Keratinocyte (primary cell): Measurements from ENCODE around the gene PHF23. TPM values are rescaled to one million over a fixed set of nuclear protein-coding genes. Genes with fewer than 3 reads are reported as not detected.

Source experiments
- DNase-seq: peaks from one replicate; pipeline ENCODE4 v3.0.0-alpha.2; 2011; ENCODE audit warnings: low read depth, missing footprints, low spot score
- FAIRE-seq: peaks from 2 replicates; lab custom pipeline; 2011; peaks lifted over from hg19 to GRCh38; lab: Jason Lieb, UNC
- H2AFZ ChIP-seq: 2 replicates; pipeline ENCODE4 v1.6.0; 2012; ENCODE audit warnings: low read length, control low read depth, inconsistent platforms; ENCODE audit not compliant: control insufficient read depth
- H3K27ac ChIP-seq: 2 replicates; pipeline ENCODE4 v1.5.1; 2011; ENCODE audit warnings: low read length; ENCODE audit not compliant: control insufficient read depth, insufficient read depth
- H3K27me3 ChIP-seq: 3 replicates; pipeline ENCODE4 v1.6.0; 2011; ENCODE audit warnings: low read length; ENCODE audit not compliant: control insufficient read depth, insufficient read depth; ENCODE audit errors: extremely low read depth
- H3K36me3 ChIP-seq, 2 experiments: 2 replicates in 1 of 2; 3 replicates in 1 of 2; pipeline ENCODE4 v1.5.1; 2011; ENCODE audit warnings: low read length in 2 of 2, mild to moderate bottlenecking in 1 of 2; ENCODE audit not compliant: control insufficient read depth in 2 of 2, insufficient read depth in 2 of 2; ENCODE audit errors: extremely low read depth in 1 of 2
- H3K4me1 ChIP-seq: 3 replicates; pipeline ENCODE4 v1.5.1; 2011; ENCODE audit warnings: low read length; ENCODE audit not compliant: control insufficient read depth, insufficient read depth; ENCODE audit errors: extremely low read depth
- H3K4me2 ChIP-seq: 3 replicates; pipeline ENCODE4 v1.6.0; 2011; ENCODE audit warnings: low read depth, low read length; ENCODE audit not compliant: control insufficient read depth, insufficient read depth; ENCODE audit errors: extremely low read depth
- H3K4me3 ChIP-seq, 3 experiments: fragments of 200-600 bp in 1 of 3; sonication (generic) in 1 of 3; 2 replicates in 2 of 3; 3 replicates in 1 of 3; pipeline ENCODE4 v1.5.1; 2011 to 2016; ENCODE audit warnings: low read length in 3 of 3, mild to moderate bottlenecking in 3 of 3, control low read depth in 2 of 3, inconsistent platforms in 1 of 3, low read depth in 1 of 3, mixed read lengths in 1 of 3, mixed run types in 1 of 3, moderate library complexity in 1 of 3; ENCODE audit not compliant: control insufficient read depth in 2 of 3, insufficient read depth in 2 of 3; ENCODE audit errors: extremely low read depth in 1 of 3
- H3K79me2 ChIP-seq: 2 replicates; pipeline ENCODE4 v1.6.0; 2012; ENCODE audit warnings: low read length; ENCODE audit not compliant: control insufficient read depth, insufficient read depth
- H3K9ac ChIP-seq: 3 replicates; pipeline ENCODE4 v1.6.0; 2011; ENCODE audit warnings: low read length; ENCODE audit not compliant: control insufficient read depth, insufficient read depth; ENCODE audit errors: extremely low read depth
- H3K9me1 ChIP-seq: 3 replicates; pipeline ENCODE4 v1.6.0; 2011; ENCODE audit warnings: low read length; ENCODE audit not compliant: control insufficient read depth, insufficient read depth; ENCODE audit errors: extremely low read depth
- H3K9me3 ChIP-seq: 2 replicates; pipeline ENCODE4 v1.5.1; 2012; ENCODE audit warnings: low read depth, low read length; ENCODE audit not compliant: control insufficient read depth
- H4K20me1 ChIP-seq: 3 replicates; pipeline ENCODE4 v1.6.0; 2011; ENCODE audit warnings: low read length; ENCODE audit not compliant: control insufficient read depth, insufficient read depth; ENCODE audit errors: extremely low read depth
- EZH2 ChIP-seq: IDR thresholded peaks from one replicate; pipeline ENCODE4 v1.6.1; 2012; ENCODE audit warnings: inconsistent platforms, mild to moderate bottlenecking, low read length, moderate library complexity
- dilution Hi-C: fragments of 300-500 bp; cut with MboI; formaldehyde crosslinking; loops from one replicate; pipeline ENCODE4 v1.7.0; 2020; ENCODE audit warnings: low sequenced_read_pairs; ENCODE audit not compliant: extremely low pct_ligation_motif_present
- polyA plus RNA-seq, 5 experiments: library from polyadenylated mRNA; depleted of rRNA in 3 of 5; stranded (reverse) in 3 of 5; stranded (forward) in 1 of 5; unstranded in 1 of 5; fragments of >200 nt; gene quantifications; 1 replicate in 1 of 5; 2 replicates in 3 of 5; 3 replicates in 1 of 5; pipeline versions ENCODE4 v1.2.1 to v1.2.3, GENCODE V29; 2011 to 2012; ENCODE audit warnings: missing spikeins in 2 of 5, low read depth in 1 of 5, low replicate concordance in 1 of 5
- TF ChIP-seq, protein P1 (sequence below), 3 experiments: IDR thresholded peaks in 1 of 3; conservative IDR thresholded peaks in 1 of 3; optimal IDR thresholded peaks in 1 of 3; 2 replicates in 2 of 3; 3 replicates in 1 of 3; pipeline versions ENCODE3 to v1.5.1; 2011; ENCODE audit warnings: low read length in 3 of 3, mild to moderate bottlenecking in 3 of 3, moderate library complexity in 2 of 3, control low read depth in 1 of 3, inconsistent platforms in 1 of 3; ENCODE audit not compliant: insufficient read depth in 2 of 3; ENCODE audit errors: extremely low read depth in 1 of 3

The PHF23 gene
- polyA plus RNA-seq, 1 donor (not counting 4 experiments of a cell fraction or from before 2014, with no cell fraction given): 52.8 TPM

DNA sequence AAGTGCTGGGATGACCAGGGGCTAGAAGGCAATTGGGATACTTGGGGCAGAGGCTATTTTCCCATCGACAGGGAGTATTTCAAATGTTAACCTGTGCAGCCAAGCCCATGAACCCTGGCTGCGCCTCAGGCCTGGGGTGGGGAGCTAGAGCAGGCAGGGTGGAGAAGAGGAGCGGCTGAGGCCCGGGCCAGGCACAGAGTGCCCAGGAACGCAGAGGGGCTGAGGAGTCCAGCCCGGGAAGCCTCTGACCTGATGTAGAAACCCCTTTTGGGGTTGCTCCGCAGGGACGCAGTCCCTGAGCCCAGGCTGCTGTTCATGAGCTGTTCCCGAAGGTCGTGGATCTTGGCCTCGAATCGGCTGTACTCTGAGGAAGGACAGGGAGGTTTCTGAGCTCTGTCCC is 43.3 kb downstream of the PHF23 start:
- Histone ChIP-seq H3K9me3 (no peaks in the 10 kb centered on the region), H4K20me1 (no peaks in the 10 kb centered on the region), H3K4me2 (no peak overlapping the region), H3K4me1 (no peaks in the 10 kb centered on the region), H3K36me3 (peaks cover 0 to 2% of the 10 kb centered on the region in 2 experiments), H3K4me3 (no peak overlapping the region), H2AFZ (no peak overlapping the region), H3K9ac (no peak overlapping the region), H3K27ac (no peak overlapping the region), H3K79me2 (no peaks in the 10 kb centered on the region), H3K9me1 (no peaks in the 10 kb centered on the region), H3K27me3 (no peaks in the 10 kb centered on the region)
- FAIRE-seq (no peak), DNase-seq (no peak)
- dilution Hi-C loops: no loop called here
- TF ChIP-seq, protein P1, sequence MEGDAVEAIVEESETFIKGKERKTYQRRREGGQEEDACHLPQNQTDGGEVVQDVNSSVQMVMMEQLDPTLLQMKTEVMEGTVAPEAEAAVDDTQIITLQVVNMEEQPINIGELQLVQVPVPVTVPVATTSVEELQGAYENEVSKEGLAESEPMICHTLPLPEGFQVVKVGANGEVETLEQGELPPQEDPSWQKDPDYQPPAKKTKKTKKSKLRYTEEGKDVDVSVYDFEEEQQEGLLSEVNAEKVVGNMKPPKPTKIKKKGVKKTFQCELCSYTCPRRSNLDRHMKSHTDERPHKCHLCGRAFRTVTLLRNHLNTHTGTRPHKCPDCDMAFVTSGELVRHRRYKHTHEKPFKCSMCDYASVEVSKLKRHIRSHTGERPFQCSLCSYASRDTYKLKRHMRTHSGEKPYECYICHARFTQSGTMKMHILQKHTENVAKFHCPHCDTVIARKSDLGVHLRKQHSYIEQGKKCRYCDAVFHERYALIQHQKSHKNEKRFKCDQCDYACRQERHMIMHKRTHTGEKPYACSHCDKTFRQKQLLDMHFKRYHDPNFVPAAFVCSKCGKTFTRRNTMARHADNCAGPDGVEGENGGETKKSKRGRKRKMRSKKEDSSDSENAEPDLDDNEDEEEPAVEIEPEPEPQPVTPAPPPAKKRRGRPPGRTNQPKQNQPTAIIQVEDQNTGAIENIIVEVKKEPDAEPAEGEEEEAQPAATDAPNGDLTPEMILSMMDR (optimal IDR thresholded peaks at IDR 0.05 in 1 of 3, IDR thresholded peaks at IDR 0.05 in 1 of 3, conservative IDR thresholded peaks at IDR 0.05 in 1 of 3; ENCODE audit: extremely low read depth in 1 of 3, insufficient read depth in 2 of 3, low read length in 3 of 3): no peak
- TF ChIP-seq EZH2: no peak

DNA sequence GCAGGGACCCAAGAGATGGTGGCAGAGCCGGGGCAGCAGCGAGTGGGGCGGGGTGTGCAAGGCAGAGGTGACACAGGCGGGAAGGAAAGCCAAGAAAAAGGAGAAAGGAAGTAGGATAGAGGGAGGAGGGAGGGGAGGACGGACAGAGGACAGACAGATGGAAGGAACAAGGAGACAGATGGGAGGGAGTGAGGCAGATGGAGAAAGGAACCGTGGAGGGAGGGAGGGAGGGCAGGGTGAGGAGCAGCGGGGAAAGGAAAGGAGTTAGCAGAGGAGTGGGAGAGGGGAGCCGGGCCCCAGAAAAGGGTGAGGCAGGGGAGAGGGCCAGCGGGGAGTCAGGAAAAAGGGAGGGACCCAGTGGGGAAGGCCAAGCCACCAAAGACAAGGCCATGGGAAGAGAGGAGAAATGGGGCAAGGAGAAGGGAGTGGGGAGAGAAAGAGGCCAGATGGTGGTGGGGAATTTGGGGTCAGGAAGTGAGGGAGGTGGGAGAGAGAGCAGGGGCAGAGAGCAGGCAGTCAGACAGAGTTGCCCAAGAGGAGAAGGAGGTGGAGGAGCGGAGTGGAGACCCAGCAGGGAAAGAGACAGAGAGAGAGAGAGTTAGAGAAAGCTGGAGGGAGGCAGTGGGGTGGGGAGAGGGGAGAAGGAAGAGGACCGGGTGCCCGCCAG is 46.9 kb downstream of the PHF23 start:
- H3K9ac ChIP-seq: no peak overlapping the region
- no peak overlapping the region for H2AFZ ChIP-seq
- no peaks in the 10 kb centered on the region for H3K9me1 ChIP-seq
- H3K9me3 ChIP-seq: no peaks in the 10 kb centered on the region
- H3K4me1 ChIP-seq: no peaks in the 10 kb centered on the region
- FAIRE-seq: no peak
- peaks cover 0 to 2% of the 10 kb centered on the region in 2 experiments for H3K36me3 ChIP-seq
- H3K27ac ChIP-seq: no peak overlapping the region
- DNase-seq: no peak
- H4K20me1 ChIP-seq: no peaks in the 10 kb centered on the region
- no peak for TF ChIP-seq EZH2
- no peaks in the 10 kb centered on the region for H3K79me2 ChIP-seq
- H3K27me3 ChIP-seq: no peaks in the 10 kb centered on the region
- H3K4me2 ChIP-seq: no peak overlapping the region
- dilution Hi-C loops: no loop called here
- H3K4me3 ChIP-seq: no peak overlapping the region
